ENCODE measurements around the gene PIK3CD. TPM values are rescaled to one million over a fixed set of nuclear protein-coding genes. Genes with fewer than 3 reads are reported as not detected.

Gene PIK3CD
- total and polyA plus RNA-seq, 2 of the 8 experiments (the other 6 are each of a cell fraction or from before 2014, with no cell fraction given): 20.6 to 24.1 TPM

DNA sequence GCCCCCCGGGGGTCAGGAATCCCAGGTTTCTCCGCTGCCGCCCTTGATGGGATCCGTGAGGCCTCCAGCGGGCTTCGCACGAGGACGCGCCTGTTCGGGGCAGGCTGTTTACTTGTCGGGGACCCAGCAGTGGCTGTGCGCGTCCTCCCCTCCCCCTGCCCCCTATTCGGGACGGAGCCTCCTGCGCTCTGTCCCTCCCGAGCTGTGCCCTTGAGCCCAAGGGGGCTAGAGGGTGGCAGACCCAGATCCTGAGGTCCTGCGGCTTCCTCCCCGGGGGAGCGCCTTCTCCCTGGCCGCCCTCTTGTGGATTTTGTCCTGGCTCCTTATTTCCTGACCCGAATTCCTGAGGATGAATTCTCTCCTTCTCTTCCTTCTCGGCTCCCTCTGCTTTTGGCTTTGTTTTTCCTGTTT, 38.4 kb downstream of the PIK3CD start:
- H3K27me3 ChIP-seq (replicated peaks in 1 of 4; ENCODE audit: control insufficient read depth in 3 of 4, extremely low read depth in 1 of 4, insufficient read depth in 3 of 4, low read length in 3 of 4): peaks cover 0 to 13% (median 11%) of the 10 kb centered on the region in 4 experiments; a peak in 6 of 7 replicates
- TF ChIP-seq EZH2 (IDR thresholded peaks at IDR 0.05; ENCODE audit: low read depth, low read length, severe bottlenecking) (no peak), JUN (IDR thresholded peaks at IDR 0.05; ENCODE audit: low read depth, low read length) (no peak), SIRT6 (IDR thresholded peaks at IDR 0.05; ENCODE audit: low read length) (no peak), FOSL1 (IDR thresholded peaks at IDR 0.05; ENCODE audit: insufficient read depth, low read depth, low read length) (no peak), ATF2 (IDR thresholded peaks at IDR 0.05; ENCODE audit: low read length) (no peak), SP2 (IDR thresholded peaks at IDR 0.05; ENCODE audit: low read length) (no peak), RFX5 (IDR thresholded peaks at IDR 0.05; ENCODE audit: borderline replicate concordance, low read depth, low read length) (no peak), YY1 (IDR thresholded peaks at IDR 0.05; ENCODE audit: low read depth, low read length) (no peak), RBBP5 (IDR thresholded peaks at IDR 0.05; ENCODE audit: borderline replicate concordance, low read depth, low read length) (peak; percentile 69; the same call in 1 of the 2 replicates), KDM5A (IDR thresholded peaks at IDR 0.05; ENCODE audit: low read length) (no peak), MAFK (IDR thresholded peaks at IDR 0.05; ENCODE audit: low read depth, low read length) (no peak), KDM1A (IDR thresholded peaks at IDR 0.05; ENCODE audit: borderline replicate concordance, low read length) (no peak)

More for the DNA sequence above, 38.4 kb downstream of the PIK3CD start:
- Histone ChIP-seq H3K56ac (replicated peaks; ENCODE audit: insufficient read length, low read depth, low read length) (no peak overlapping the region), H4K20me1 (replicated peaks in 1 of 2; ENCODE audit: control insufficient read depth in 1 of 2, insufficient read depth in 2 of 2, low read length in 2 of 2) (no peaks in the 10 kb centered on the region), H4K8ac (ENCODE audit: extremely low read depth, insufficient read depth, low read length) (peak overlapping the region; percentile 66), H3K4me2 (ENCODE audit: insufficient read depth in 1 of 2, low read depth in 2 of 2, low read length in 2 of 2) (peak overlapping the region; percentile 86 to 98), H2AK5ac (ENCODE audit: low read depth, low read length) (no peak overlapping the region), H3K14ac (ENCODE audit: insufficient read length) (no peak overlapping the region), H2BK12ac (ENCODE audit: low read depth, low read length) (peak overlapping the region; percentile 20; the same call in 1 of the 2 replicates), H3K4ac (replicated peaks; ENCODE audit: insufficient read length, low read depth, low read length) (peak overlapping the region; percentile 65), H3K9ac (replicated peaks in 1 of 4; ENCODE audit: extremely low read depth in 1 of 4, low read depth in 3 of 4, low read length in 3 of 4) (peak overlapping the region in 3 of 4 experiments; percentile 51 to 71 (median 60); a peak in 6 of 7 replicates), H2AFZ (ENCODE audit: low read length) (peak overlapping the region; percentile 0; the same call in 1 of the 2 replicates), H3K9me3 (ENCODE audit: insufficient read depth in 2 of 2, low read depth in 1 of 2, low read length in 1 of 2) (no peaks in the 10 kb centered on the region), H3K23ac (ENCODE audit: insufficient read length) (no peak overlapping the region), H4K5ac (ENCODE audit: insufficient read length, low read depth, low read length) (peak overlapping the region; percentile 51), H2BK5ac (ENCODE audit: low read depth, low read length) (peak overlapping the region; percentile 95; the same call in 1 of the 2 replicates), H4K91ac (replicated peaks; ENCODE audit: insufficient read length, low read length) (peak overlapping the region; percentile 29), H2BK15ac (ENCODE audit: low read length) (no peak overlapping the region), H2BK20ac (ENCODE audit: low read length) (no peak overlapping the region), H3K4me3 (ENCODE audit: extremely low read depth in 1 of 4, insufficient read depth in 2 of 4, low read depth in 3 of 4, low read length in 4 of 4) (peak overlapping the region; percentile 46 to 81 (median 63)), H2BK120ac (replicated peaks; ENCODE audit: low read depth, low read length) (no peak overlapping the region), H3K4me1 (replicated peaks in 1 of 4; ENCODE audit: control insufficient read depth in 3 of 4, insufficient read depth in 4 of 4, low read length in 3 of 4) (peaks cover 7 to 24% (median 15%) of the 10 kb centered on the region in 4 experiments), H3K23me2 (ENCODE audit: low read depth, low read length) (peaks cover 25% of the 10 kb centered on the region), H3K36me3 (ENCODE audit: control insufficient read depth in 2 of 4, insufficient read depth in 4 of 4, low read length in 3 of 4) (no peaks in the 10 kb centered on the region), H3K27ac (ENCODE audit: low read depth, low read length) (peak overlapping the region; percentile 81), H3K79me2 (ENCODE audit: control insufficient read depth in 1 of 2, insufficient read depth in 2 of 2, low read length in 2 of 2) (no peaks in the 10 kb centered on the region), H3K18ac (ENCODE audit: extremely low read depth, low read length) (peak overlapping the region; percentile 84), H3K79me1 (ENCODE audit: low read depth, low read length) (no peaks in the 10 kb centered on the region)
- no peak for FAIRE-seq
- POLR2A ChIA-PET (ENCODE audit: partially characterized antibody): interaction anchor here (1.3 to 2.6 kb wide), 4 partner anchors 10 to 39 kb away, joined by 4 to 9 read pairs (median 8); partner anchors contain the start of gene PIK3CD
- WGBS, 2 experiments (ENCODE audit: extremely low coverage in 1 of 2, insufficient coverage in 1 of 2, insufficient read length in 1 of 2, insufficient replicate concordance in 2 of 2, low coverage in 1 of 2, low lambda C conversion rate in 2 of 2, missing lambda C conversion rate in 1 of 2): 4% methylated on average over 10 of the region's 23 CpGs; no CpG with 5 or more reads in 1 of the 2 experiments
- CTCF ChIA-PET (ENCODE audit: partially characterized antibody): interaction anchor here (1.0 to 7.3 kb wide), 9 partner anchors 8 to 74 kb away, joined by 3 to 49 read pairs (median 4); no protein-coding TSS in a partner anchor
- peak in 1 of 2 experiments; percentile 72 for DNase-seq (ENCODE audit: low read depth in 1 of 2, low spot score in 2 of 2)

Measured in H1 (cell line).